Muscle layer of duodenum (tissue), 2 donors: Measurements from ENCODE around the gene SLC27A2.
"Not testable (repeated sequence)": the region's sequence is repeated elsewhere in the genome, so short reads cannot be mapped to it uniquely, and the experiment has no call there.

Source experiments
- H3K27ac ChIP-seq: one replicate; pipeline ENCODE4 v1.7.0; 2013; ENCODE audit warnings: mild to moderate bottlenecking, low read length
- H3K27me3 ChIP-seq: one replicate; pipeline ENCODE4 v1.7.0; 2013; ENCODE audit warnings: low read depth, mild to moderate bottlenecking, control low read depth, low read length
- H3K36me3 ChIP-seq, 2 donors: one replicate each; pipeline ENCODE4 v1.7.0; 2013; ENCODE audit warnings: low read length in 2 of 2, control low read depth in 1 of 2, mild to moderate bottlenecking in 1 of 2; ENCODE audit not compliant: insufficient read depth in 2 of 2, control insufficient read depth in 1 of 2
- H3K4me1 ChIP-seq, 2 donors: one replicate each; pipeline ENCODE4 v1.7.0; 2013; ENCODE audit warnings: low read length in 2 of 2, mild to moderate bottlenecking in 2 of 2, control low read depth in 1 of 2, moderate library complexity in 1 of 2; ENCODE audit not compliant: insufficient read depth in 2 of 2, control insufficient read depth in 1 of 2
- H3K4me3 ChIP-seq, 2 donors: one replicate each; pipeline ENCODE4 v1.7.0; 2013; ENCODE audit warnings: low read length in 2 of 2, low read depth in 1 of 2, mild to moderate bottlenecking in 1 of 2
- H3K9me3 ChIP-seq, 2 donors: one replicate each; pipeline ENCODE4 v1.7.0; 2013; ENCODE audit warnings: low read length in 2 of 2, control low read depth in 1 of 2, mild to moderate bottlenecking in 1 of 2; ENCODE audit not compliant: control insufficient read depth in 1 of 2
- donor health status: healthy.

The SLC27A2 gene

GRCh38 chr15:50144341-50145120, 37.5 kb upstream of the SLC27A2 start:
- Histone ChIP-seq H3K4me3 (no peak overlapping the region), H3K27me3 (no peaks in the 10 kb centered on the region), H3K4me1 (peaks cover 3 to 8% of the 10 kb centered on the region in 2 donors), H3K9me3 (no peaks in the 10 kb centered on the region), H3K36me3 (no peaks in the 10 kb centered on the region), H3K27ac (no peak overlapping the region)

DNA sequence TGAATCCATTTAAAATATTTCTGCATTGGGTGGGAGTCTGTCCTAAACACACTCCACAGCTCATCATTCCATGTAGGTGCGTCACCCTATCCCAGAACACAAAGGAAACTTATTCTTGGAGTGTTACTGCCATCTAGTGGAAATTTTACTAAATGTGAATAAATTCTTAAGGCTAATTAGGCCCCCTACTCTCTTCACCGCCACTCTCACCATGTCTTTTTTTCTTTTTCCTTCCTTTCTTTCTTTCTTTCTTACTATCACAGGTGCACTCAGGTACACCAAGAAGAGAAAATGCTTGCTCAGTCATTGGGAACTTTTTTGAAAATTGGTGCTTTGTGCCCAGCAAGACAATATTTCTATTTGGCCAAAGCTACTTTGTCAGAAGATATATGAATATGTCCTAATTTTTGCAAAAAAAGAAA, 36.5 kb upstream of the SLC27A2 start:
- Histone ChIP-seq H3K27ac (no peak overlapping the region), H3K27me3 (no peaks in the 10 kb centered on the region), H3K4me3 (no peak overlapping the region), H3K4me1 (peaks cover under 1 to 8% of the 10 kb centered on the region in 2 donors), H3K36me3 (no peaks in the 10 kb centered on the region), H3K9me3 (no peaks in the 10 kb centered on the region)

- Histone ChIP-seq H3K4me3 (no peak overlapping the region), H3K4me1 (peaks cover 0 to 5% of the 10 kb centered on the region in 2 donors)
Measured at GRCh38 chr15:50146632-50147031, 35.4 kb upstream of the SLC27A2 start.

DNA sequence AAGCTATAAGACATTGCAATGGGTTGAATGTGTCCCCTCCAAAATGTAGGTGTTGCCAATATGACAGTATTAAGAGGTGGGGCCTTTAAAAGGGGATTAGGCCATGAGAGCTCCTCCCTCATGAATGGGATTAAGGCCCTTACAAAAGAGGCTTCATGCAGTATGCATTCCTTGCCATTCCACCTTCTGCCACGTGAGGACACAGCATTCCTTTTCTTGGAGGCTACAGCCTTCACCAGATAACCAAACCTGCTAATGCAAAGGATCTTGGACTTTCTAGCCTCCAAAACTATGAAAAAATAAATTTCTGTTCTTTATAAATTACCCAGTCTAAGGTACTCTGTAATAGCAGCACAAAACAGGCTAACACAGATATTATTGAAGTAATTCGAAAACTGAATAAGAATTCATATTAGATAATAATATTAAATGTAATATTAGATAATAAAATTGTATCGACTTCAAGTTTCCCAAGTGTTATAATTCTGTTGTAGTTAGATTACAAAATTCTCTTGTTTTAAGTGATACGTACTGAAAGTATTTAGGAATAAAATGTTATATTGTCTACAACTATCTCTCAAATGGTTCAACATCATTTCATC, 33.5 kb upstream of the SLC27A2 start:
- Histone ChIP-seq H3K4me3 (no peak overlapping the region), H3K4me1 (no peaks in the 10 kb centered on the region), H3K27me3 (no peaks in the 10 kb centered on the region), H3K9me3 (no peaks in the 10 kb centered on the region), H3K36me3 (no peaks in the 10 kb centered on the region), H3K27ac (no peak overlapping the region)

More at GRCh38 chr15:50146632-50147031, 35.4 kb upstream of the SLC27A2 start:
- Histone ChIP-seq H3K27ac (no peak overlapping the region), H3K27me3 (no peaks in the 10 kb centered on the region), H3K9me3 (no peaks in the 10 kb centered on the region), H3K36me3 (no peaks in the 10 kb centered on the region)

DNA sequence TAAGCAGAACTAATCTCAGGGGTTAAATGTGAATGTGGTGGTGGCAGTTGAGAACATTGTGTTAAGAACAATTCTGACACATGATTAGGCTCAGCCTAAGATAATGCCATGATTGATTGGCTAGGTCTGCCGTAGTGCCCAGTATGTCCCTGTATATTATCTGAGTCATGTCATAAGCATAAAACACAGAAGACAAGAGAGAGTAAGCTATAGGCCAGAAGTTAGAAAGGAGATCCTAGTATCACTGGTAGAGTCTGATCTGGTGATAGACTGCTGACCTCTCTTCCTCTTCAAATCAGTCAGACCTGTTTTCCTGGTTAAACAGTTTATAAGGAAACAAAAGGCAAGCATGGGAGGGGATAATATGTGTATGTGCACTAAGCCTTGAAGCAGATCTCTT, 32.9 kb upstream of the SLC27A2 start:
- Histone ChIP-seq H3K36me3 (no peaks in the 10 kb centered on the region), H3K27ac (no peak overlapping the region), H3K4me1 (no peaks in the 10 kb centered on the region), H3K4me3 (no peak overlapping the region), H3K27me3 (no peaks in the 10 kb centered on the region), H3K9me3 (no peaks in the 10 kb centered on the region)

- H3K4me3 ChIP-seq = no peak overlapping the region
- no peaks in the 10 kb centered on the region for H3K36me3 ChIP-seq
- no peaks in the 10 kb centered on the region for H3K27me3 ChIP-seq
- no peaks in the 10 kb centered on the region for H3K4me1 ChIP-seq
- H3K27ac ChIP-seq = no peak overlapping the region
- H3K9me3 ChIP-seq = no peaks in the 10 kb centered on the region
Measured at GRCh38 chr15:50150349-50150748, 31.6 kb upstream of the SLC27A2 start.

GRCh38 chr15:50150851-50151250, 31.1 kb upstream of the SLC27A2 start:
- no peaks in the 10 kb centered on the region for H3K4me1 ChIP-seq
- H3K9me3 ChIP-seq = no peaks in the 10 kb centered on the region
- H3K27me3 ChIP-seq = no peaks in the 10 kb centered on the region
- no peaks in the 10 kb centered on the region for H3K36me3 ChIP-seq
- H3K4me3 ChIP-seq = no peak overlapping the region
- H3K27ac ChIP-seq = no peak overlapping the region

- H3K27ac ChIP-seq = no peak overlapping the region
- H3K36me3 ChIP-seq = no peaks in the 10 kb centered on the region
- no peaks in the 10 kb centered on the region for H3K4me1 ChIP-seq
- no peaks in the 10 kb centered on the region for H3K9me3 ChIP-seq
- H3K4me3 ChIP-seq = no peak overlapping the region
- H3K27me3 ChIP-seq = no peaks in the 10 kb centered on the region
Measured at GRCh38 chr15:50151476-50151875, 30.5 kb upstream of the SLC27A2 start.

- not testable (repeated sequence) for H3K4me1 ChIP-seq, H3K27me3 ChIP-seq, H3K27ac ChIP-seq, H3K9me3 ChIP-seq, H3K36me3 ChIP-seq, H3K4me3 ChIP-seq
Measured at GRCh38 chr15:50158236-50158635, 23.8 kb upstream of the SLC27A2 start.

- Histone ChIP-seq H3K9me3 (no peaks in the 10 kb centered on the region), H3K36me3 (no peaks in the 10 kb centered on the region), H3K27ac (no peak overlapping the region), H3K4me1 (no peaks in the 10 kb centered on the region), H3K4me3 (no peak overlapping the region), H3K27me3 (no peaks in the 10 kb centered on the region)
Measured at GRCh38 chr15:50162969-50163718, 18.9 kb upstream of the SLC27A2 start.

DNA sequence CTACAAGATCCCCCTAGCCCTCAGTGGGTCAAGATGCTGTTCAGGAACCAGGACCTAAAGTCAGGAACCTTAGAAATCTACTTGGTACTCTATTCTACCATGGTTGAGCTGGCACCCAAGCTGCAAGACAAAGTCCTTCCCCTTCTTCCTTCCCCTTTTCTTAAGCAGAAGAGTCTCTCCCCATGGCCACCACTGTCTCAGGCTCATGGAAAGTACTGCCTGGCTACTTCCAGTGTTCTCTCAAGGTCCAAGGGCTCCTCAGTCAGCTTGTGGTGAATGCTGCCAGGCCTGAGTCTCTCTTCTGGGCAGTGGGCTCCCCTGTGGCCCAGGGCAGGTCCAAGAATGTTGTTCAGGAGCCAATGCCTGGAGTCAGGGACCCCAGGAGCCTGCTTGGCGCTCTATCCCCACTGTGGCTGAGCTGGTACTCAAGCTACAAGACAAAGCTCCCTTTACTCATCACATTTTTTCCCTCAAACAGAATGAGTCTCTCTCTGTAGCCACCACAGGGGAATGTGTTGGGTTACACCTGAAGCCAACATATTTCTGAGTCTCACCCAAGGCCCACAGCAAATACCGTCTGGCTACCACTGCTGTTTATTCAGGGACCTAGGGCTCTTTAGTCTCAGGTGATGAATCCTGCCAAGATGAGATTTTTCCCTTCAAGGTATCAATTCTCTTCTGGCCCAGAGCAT, 18.1 kb upstream of the SLC27A2 start:
- H3K27ac ChIP-seq = no peak overlapping the region
- no peaks in the 10 kb centered on the region for H3K36me3 ChIP-seq
- H3K27me3 ChIP-seq = no peaks in the 10 kb centered on the region
- H3K4me3 ChIP-seq = no peak overlapping the region
- no peaks in the 10 kb centered on the region for H3K4me1 ChIP-seq
- H3K9me3 ChIP-seq = no peaks in the 10 kb centered on the region
